ENCODE results near the gene FLACC1.
"Not testable (repeated sequence)": the region's sequence is repeated elsewhere in the genome, so short reads cannot be mapped to it uniquely, and the experiment has no call there.

DNA sequence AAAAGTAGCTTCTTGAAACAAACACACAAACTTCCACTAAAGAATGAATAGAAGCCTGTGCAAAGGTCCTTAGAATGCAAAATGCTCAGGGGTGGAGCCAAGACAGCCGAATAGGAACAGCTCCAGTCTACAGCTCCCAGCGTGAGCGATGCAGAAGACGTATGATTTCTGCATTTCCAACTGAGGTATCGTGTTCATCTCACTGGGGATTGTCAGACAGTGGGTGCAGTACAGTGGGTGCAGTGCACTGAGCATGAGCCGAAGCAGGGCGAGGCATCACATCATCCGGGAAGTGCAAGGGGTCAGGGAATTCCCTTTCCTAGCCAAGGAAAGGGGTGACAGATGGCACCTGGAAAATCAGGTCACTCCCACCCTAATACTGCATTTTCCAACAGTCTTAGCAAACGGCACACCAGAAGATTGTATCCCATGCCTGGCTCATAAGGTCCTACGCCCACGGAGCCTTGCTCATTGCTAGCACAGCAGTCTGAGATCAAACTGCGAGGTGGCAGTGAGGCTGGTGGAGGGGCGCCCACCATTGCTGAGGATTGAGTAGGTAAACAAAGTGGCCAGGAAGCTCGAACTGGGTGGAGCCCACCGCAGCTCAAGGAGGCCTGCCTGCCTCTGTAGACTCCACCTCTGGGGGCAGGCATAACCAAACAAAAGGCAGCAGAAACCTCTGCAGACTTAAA, 66.5 kb downstream of the FLACC1 start:
- TF ChIP-seq, protein P1, sequence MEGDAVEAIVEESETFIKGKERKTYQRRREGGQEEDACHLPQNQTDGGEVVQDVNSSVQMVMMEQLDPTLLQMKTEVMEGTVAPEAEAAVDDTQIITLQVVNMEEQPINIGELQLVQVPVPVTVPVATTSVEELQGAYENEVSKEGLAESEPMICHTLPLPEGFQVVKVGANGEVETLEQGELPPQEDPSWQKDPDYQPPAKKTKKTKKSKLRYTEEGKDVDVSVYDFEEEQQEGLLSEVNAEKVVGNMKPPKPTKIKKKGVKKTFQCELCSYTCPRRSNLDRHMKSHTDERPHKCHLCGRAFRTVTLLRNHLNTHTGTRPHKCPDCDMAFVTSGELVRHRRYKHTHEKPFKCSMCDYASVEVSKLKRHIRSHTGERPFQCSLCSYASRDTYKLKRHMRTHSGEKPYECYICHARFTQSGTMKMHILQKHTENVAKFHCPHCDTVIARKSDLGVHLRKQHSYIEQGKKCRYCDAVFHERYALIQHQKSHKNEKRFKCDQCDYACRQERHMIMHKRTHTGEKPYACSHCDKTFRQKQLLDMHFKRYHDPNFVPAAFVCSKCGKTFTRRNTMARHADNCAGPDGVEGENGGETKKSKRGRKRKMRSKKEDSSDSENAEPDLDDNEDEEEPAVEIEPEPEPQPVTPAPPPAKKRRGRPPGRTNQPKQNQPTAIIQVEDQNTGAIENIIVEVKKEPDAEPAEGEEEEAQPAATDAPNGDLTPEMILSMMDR (IDR thresholded peaks at IDR 0.05), result not testable (repeated sequence)
- TF ChIP-seq EZH2 (IDR thresholded peaks at IDR 0.05; ENCODE audit: borderline replicate concordance, insufficient read depth, low read depth, low read length, poor library complexity, severe bottlenecking), result not testable (repeated sequence)

Measured in B cell (primary cell).